ENCODE data around the gene LHX3.

The LHX3 gene

DNA sequence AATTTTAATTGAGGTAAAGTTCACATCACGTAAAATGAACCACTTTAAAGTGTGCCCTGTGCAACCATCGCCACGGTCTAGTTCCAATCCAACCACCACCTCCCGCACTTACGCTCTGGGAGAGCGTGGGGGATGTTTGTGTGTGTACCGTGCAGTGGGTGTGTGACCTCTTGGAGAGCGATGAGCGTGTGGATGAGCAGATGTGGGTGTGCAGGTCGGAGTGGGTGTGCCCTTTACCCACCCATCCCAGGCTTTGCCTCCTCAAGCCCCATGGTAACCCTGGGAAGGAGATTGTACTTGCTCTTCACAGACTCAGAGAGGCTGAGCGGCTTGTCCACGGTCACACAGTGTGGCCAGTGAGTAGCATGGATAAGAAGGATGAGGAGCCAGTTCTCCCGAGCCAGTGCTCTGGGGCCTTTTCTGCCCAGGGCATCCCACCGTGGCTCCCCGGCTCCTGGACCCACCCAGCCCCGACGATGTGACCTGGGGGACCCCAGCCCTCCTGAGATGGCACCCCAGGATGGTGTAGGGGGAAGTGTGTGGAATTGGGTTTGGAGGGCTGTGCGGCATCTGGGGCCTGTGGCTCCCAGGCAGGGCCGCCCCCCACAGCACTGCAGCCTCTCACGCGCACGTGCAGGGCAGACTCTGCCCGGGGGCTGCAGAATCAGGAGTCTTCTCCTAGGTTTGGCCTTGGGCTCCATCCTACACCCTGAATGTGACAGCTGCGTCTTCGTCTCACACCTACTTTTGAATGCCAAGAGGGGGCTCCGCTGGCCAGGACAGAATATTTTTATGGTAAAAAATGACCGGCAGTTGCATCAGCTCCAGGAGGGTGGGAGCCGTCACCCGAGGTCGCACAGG, 13.6 kb downstream of the LHX3 start:
- no peak for DNase-seq

DNA sequence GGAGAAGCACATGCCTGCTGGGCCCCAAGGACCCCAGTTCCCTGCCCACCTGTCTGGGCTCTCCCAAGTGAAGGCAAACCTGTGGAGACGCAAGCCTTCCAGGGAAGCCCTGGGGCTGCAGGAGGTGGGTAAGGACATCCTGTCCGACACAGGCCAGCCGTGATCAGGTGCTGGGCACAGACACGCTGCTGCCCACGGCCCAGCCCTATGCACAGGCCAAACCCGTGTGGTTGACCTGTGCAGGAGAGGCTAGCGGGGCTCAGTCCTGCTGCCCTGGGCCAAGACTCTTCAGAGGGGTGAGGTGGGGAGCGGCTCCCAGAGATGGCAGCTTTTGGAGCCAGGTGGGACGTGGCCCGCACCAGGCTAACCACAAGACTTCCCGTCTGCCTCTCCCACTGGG, 14.3 kb downstream of the LHX3 start:
- no peak for DNase-seq

DNA sequence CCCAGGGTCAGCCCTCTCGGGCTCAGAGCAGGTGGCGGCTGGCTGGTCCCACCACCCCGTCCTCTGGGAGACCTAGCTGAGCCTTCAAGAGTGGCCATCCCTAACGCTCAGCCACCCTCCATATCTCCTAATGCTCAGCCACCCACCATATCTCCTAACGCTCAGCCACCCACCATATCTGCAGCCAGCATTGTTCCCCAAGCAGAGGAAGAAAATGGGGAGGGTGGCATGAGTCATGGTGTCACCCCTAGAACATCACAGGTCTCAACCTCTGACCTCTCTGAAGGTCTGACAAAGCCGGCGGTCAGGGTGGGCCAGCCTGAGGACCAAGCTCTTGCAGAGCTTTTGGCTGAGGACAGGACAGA, 14.7 kb downstream of the LHX3 start:
- DNase-seq, result no peak

DNA sequence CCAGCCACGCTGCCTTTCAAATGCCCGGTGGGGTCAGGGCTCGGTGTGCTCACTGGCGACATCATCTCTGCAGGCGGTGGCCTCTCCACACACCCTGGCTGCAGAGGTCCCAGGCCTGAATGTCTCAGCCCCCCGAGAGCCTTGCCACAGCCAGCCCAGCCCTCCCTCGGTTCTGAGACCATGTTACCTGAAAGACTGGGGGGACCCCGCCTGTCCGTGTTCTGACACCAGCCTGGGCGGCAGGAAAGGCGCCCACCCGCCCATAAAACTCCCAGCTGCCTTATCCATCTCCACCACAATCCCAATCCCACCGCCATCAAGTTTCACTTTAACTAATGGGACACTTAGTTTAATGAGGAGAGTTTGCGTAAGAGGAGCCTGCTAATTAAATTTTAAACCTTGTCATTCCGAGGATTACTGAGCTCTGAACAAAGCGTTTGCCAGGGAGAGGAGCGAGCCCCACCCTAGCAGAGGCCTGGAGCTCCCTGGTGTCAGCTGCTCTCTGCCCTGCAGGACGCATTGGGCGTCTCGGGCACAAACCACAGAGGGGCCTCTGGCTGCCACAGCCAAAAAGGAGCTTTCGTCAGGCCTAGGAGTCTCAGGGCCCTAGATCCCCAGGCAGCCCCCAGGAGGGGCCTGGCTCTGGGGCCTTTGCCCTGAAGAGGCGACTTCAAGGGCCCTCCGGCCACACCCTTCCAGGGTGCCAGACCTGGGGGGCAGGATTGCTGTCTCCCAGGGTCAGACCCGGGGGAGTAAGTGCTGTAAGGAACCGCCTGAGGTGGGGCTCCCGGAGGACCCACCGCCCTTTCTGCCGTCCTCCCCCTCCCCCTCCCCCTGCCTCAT, 15.3 kb downstream of the LHX3 start:
- DNase-seq, result no peak

DNA sequence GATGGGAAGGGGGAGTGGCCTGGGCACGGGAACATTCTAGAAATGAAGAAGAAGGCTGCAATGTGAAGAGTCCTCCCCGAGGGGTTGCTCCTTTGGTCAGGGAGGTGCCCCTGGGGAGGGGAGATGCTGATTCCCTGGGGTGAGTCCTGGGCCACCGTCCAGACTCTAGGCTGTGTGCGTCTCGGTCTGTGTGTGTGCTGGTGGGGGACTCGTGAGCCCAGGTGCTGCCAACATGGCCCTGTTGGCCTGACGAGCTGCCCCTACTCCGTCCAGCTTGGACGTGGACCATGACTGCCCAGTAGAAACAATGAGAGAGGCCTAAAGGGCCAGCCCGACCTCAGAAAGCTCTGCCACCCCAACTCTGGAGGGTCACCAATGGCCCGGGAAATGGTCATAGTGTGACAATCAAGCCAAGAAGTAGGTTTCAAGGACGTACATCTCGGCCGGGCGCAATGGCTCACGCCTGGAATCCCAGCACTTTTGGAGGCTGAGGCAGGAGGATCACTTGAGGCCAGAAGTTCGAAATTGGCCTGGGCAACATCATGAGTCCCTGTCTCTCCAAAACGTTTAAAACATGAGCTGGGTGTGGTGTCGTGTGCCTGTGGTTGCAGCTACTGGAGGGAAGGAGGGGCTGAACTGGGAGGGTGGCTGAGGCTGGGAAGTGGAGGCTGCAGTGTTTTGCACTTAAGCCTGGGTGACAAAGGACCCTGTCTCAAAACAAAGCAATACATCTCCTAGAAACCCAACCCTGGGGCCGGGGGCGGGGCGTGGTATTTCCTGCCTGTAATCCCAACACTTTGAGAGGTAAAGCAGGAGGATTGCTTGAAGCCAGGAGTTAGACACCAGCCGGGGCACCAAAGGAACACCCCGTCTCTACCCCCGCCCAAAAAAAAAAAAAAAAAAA, 17.0 kb downstream of the LHX3 start:
- no peak for DNase-seq

DNA sequence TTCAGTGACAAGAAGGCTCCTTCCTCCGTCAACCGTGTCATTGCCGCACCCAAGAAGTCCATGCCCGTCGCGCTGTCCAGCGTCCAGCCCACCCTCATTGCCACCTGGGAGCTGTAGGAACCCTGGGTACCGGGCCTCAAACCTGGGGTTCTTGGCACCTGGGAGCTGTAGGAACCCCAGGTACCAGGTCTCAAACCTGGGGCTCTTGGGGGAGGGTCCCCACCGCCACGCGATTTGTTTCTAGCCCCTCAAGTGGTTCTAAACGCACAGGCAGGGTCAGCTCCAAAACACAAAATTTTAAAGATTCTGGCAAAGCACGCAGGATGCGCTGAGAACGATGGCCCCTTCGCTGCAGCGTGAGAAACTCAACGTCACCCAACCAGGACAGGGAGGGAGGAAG, 17.7 kb downstream of the LHX3 start:
- DNase-seq, result no peak

DNA sequence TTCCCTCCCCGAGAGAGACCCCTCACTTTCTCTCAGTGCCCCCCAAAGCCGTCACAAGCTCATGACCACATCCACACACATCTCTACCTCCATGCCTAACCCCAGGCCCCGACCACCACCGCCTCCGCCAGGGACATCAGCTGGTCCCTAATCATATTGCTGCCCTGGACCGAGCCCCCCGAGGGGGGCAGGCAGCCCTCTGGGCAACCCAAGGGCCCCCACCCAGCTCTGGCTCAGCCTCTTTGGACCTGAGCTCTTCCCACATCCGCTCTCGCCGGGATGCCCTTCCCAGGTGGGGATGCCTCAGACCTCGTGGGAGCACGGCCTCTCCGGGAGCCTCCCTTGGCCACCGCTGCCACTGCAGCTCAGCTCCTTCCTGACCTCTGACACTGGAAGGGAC, 18.5 kb downstream of the LHX3 start:
- DNase-seq, result no peak

DNA sequence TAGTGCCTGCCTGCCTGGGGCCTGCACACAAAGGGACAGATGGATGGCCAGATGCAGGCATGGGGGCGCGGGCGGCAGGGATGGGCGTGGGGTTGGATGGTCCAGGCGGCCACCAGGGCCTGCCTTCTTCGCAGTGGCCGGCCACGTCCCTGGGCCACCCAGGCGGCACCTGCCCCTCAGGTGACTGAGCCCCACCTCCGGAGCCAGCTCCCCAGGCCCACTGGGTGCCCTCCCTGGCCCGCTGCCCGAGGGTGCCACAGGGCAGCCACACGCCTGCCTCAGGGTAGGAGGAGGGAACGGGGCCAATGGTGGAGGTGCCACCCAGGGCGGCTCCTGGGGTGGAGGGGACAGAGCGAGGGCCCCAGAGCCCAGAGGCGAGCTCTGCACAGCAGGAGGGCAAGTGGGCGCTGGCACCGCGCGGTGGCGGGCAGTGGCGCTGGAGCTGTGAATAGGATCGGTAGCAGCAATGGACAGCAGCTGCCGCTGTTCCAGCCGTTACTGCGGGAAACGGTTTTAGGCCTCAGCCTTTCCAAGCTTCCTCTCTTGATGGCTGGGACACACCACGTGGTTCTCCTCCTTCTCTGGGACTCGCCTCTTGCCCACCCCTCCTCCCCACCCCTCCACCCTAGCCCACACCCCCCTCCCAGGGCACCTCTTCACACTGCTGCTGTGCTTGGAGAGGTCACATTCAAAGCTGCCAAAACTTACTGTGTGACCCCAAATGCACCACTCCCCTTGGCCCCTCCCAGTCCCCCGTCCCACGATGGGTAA, 19.1 kb downstream of the LHX3 start:
- no peak for DNase-seq

DNA sequence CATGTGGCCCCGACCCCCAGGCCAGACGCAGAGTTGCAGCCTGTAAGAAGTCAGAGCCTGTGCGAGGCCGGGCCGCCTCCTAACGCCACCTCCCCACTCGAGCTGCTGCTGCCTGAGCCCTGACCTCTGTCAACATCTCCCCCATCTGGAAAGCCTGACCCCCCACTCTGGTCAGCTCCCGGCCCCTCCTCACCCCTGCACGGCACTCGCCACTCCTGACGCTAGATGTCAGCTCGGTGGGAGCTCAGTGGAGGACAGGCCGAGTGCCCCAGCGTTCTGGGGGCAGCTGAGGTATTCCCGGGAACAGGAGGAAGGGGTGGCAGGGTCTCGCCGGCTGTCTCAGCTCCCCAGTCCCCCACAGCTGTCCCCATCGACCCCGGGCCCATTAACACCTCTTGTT, 19.9 kb downstream of the LHX3 start:
- DNase-seq, result no peak

DNA sequence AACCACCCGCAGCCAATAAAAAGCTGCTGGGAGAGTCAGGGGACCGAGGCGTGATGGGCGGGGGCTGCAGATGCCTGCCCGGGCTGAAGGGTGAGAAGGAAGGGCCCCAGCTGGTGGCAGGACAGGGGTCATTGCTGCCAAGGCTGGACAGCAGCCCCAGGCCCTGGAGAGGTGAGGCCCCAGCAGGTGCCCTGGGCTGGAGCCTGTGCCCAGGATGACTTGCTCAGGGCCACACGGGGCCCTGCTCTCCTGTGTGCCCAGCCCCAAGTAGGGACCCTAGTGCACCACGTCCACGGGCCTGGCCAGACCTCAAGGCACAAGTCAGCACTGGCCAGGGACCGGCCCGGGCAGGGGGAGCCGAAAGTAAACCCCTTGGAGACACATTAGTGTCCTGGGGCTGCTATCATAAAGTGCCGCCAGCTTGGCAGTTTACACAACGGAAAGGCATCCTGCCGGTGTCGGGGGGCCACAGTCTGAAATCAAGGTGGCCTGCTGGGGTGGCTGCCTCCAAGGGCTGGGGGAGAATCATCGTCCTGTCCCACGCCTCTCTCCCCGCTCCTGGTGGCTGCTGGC, 22.0 kb downstream of the LHX3 start:
- DNase-seq, result no peak

DNA sequence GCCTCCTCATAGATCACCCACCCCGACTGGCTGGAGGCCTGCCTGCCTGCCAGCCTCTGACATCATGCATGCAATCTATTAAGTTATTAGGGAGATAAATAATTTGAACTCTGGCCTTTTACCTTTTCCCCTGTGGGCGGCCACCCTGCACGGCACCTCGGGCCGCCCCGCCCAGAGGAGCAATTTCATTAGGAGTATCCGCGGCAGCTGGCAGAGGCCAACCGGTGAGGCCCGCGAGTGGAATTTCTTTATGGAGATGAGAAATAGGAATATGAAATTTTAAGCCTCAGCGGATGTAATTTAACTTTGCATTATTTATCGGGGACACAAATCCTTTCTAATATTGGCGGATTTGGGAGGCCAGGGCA, 22.5 kb downstream of the LHX3 start:
- DNase-seq, result no peak

DNA sequence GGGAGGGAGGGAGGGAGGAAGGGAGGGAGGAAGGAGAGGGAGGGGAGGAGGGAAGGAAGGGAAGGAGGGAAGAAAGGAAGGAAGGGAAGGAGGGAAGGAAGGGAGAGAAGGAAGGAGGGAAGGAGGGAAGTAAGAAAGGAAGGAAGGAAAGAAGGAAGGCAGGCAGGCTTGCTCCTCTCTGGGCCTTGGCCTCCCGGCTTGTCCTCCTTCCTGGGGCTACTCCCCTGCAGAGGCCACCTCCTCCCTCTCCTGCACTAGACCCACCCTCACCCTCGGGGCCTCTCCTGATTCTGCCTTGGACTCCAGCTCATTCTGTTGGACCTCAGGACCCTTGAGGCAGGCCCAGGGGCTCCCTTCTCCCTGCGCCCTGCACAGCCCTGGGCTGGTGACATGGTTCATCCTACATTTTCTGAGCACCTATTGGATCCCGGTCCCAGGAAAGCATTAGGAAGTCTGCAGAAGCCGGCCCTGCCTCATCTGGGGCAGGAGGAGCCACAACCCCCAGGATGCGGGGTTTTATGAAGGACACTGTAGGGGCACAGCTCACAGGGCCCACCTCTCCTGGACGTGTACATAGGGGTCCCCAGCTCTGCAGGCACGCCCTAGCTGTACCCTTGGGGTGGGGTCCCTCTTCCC, 23.0 kb downstream of the LHX3 start:
- DNase-seq, result no peak

DNA sequence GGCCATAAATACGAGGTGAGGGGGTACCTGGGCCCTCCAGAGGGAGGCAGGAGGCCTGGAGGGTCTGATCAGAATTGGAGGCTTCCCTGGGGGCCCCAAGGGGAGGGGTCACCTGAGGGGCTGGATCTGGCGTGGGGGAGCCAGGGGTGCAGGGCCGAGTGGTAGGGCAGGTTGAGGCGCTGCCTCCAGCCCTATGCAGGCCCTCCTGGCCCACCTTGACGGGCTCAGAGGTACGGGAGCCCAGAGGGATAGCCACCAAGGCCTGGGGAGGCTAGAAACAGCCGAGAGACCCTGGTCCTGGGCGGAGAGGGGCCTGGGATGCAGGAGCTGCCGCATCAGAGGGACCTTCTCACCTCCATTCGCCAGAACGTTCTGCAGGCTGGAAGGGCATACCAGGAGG, 24.3 kb downstream of the LHX3 start:
- DNase-seq, result no peak

DNA sequence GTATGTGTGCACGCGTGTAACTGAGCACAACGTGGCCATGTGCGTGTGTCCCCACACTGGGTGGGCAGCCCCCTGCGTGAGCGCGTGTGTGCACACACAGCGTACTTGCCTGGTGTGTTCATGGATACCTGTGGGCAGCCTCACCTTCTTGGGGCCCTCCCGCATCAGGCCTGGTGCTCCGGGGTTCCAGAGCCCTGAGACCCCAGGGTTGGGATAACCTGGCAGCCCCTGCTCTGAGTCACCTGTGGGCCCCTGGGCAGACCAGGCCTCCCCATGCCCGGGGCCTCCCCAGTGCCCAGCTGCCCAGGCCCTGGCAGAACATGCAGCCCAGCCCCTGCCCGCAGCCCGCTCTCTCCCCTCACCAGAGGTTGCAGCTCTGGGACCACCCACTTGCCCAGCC, 25.2 kb downstream of the LHX3 start:
- no peak for DNase-seq

DNA sequence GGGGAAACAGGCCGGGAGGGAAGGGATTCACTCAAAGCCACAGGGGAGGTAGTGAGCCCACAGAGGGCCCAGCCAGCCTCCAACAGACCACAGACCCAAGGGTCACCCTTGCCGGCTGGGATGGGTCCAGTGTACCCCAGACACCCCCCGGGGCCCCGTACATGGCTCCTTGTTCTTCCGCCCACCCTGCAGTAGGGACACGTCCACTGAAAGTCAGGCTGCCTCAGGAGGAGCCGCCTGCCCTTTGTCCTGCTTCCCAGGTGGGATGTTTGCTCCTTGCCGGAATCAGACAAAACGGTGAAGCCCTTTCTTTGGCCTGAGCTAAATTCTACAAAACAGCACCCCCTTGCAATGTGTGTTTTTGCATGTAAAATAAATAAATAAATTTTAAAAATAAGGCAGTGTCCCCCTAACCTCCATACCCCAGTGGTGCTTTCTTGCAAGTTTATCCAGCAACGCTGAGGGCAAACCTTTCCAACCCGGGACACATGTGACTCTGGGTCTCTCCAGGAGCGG, 25.8 kb downstream of the LHX3 start:
- DNase-seq, result no peak

DNA sequence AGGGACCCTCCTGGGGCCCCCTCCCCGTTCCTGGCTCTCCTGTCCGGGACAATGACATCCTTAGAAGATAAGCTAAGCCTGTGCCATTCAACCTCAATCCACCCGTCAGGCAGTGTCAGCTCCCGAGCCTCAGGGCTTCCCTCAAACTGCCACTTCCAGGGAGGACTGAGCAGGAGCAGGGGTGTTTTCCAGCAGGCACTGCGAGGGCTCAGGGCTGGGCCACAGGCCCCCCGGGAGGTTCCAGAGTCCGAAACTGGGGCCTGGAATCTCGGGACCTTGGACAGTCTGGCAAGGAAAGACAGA, 26.2 kb downstream of the LHX3 start:
- no peak for DNase-seq

DNA sequence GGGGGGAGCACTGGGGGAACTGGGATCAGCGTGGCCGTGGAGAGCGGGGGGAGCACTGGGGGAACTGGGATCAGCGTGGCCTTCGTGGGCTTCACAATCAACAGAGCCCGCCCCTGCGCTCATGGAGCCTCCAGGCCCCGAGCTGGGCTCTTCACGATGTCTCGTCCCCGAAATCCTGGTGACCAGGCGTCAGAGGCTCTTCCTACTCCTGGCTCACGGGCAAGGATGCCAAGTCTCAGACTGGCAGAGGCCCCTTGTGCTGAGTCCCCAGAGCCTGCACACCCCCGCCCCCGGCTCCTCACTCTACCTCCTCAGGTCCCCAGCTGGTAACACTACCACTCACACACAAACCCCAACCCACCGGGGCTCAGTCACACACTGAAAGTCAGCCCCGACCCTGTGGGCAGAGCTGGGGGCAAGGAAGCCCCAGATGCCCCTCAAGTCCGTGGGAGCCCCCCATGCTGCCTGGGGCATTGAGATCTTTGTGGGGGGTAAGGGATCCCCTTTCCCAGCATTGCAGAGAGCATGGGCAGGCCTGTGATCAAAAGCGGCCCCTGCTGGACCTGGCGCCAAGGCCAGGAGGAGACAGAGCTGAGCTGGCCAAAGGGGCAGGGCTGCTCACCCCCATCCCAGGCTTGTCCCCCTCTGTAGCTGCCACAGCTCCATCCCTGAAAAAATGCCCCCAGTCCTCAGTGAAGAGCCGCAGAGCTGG, 26.7 kb downstream of the LHX3 start:
- DNase-seq, result no peak

DNA sequence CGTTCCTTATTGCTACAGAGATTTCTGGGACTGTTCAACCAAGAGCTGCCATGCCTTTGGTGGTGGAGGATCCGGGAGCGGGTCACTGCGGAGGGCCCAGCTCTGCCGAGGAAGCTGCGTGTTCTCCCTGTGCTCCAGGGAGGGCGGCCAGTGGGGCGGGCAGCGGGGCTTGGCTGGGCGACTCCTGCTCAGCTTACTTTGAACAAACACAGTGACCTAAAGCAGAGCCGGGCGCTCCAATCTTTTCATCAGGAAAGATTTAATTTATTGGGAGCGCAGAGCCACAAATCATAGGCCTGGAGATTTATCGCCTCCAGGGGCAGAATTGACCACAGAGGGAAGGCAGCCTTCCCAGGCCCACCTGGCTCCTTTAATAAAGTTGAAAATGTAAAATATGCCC, 27.7 kb downstream of the LHX3 start:
- DNase-seq, result no peak

DNA sequence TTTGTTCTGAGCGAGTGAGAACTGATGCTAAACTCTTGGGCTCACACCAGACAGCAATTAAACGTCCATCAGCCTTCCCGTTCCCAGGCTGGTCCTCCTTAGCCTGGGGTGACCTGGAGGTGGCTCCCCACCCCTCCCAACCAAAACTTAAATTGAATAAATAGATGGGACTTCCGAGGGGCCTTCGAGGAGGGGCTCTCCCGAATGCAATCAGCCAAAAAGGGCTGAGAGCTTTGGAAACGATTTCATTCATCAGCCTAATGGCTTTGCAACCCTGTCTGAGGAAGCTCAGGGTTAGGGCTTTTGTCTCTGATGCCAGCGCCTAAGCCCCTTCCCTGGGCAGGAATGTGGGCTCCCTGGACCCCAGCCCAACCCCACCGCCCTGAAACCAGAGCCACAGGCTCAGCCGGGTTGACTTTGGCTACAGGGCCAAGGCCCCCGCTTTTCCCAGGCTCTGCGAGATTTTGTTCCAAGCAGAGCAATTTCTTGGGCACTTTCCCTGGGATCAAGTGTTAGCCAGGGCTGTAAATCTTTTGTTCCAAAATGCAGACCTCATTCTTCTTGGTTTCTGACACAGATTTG, 29.2 kb downstream of the LHX3 start:
- DNase-seq, result no peak

DNA sequence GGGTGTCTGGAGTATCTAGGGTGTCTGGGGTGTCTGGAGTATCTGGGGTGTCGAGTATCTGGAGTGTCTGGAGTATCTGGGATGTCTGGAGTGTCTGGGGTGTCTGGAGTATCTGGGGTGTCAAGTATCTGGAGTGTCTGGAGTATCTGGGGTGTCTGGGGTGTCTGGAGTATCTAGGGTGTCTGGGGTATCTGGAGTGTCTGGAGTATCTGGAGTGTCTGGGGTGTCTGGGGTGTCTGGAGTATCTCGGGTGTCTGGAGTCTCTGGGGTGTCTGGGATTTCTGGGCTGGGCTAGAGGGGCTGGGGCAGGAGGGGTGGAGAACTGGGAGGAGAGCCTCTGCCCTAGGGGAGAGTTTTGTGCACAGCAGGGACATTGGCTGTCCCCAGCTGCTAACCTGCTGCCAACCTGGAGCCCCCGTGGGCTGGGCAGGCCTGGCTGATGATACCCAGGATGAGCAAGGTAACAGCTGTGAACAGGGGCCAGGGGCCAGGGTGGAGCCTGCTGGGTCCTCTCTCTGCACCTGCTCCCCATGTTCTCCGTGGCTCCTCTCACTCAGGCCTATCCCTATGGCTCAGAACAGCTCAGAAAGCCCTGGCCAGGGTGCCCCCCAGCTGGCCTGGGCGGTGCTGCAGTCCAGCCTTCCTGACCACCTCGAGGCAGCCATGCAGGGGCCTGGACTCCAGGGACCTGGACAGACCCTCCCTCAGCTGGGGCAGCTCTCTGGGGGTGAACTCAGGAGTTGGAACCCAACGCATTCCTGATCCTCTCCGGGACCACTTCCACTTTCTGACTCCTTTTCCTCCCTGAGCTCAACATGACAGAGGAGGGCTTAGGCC, 29.9 kb downstream of the LHX3 start:
- no peak for DNase-seq

Measured in activated CD4-positive, alpha-beta T cell treated with anti-CD3 and anti-CD28 coated beads, Interleukin-2, amount 50 U/mL, for 16 hours (primary cell).